ENCODE results near the gene PHB1. TPM values are rescaled to one million over a fixed set of nuclear protein-coding genes. Genes with fewer than 3 reads are reported as not detected.
"Not testable (repeated sequence)": the region's sequence is repeated elsewhere in the genome, so short reads cannot be mapped to it uniquely, and the experiment has no call there.

Gene PHB1
- total RNA-seq, 2 experiments from 2014 or later, result 390 to 404 TPM

DNA sequence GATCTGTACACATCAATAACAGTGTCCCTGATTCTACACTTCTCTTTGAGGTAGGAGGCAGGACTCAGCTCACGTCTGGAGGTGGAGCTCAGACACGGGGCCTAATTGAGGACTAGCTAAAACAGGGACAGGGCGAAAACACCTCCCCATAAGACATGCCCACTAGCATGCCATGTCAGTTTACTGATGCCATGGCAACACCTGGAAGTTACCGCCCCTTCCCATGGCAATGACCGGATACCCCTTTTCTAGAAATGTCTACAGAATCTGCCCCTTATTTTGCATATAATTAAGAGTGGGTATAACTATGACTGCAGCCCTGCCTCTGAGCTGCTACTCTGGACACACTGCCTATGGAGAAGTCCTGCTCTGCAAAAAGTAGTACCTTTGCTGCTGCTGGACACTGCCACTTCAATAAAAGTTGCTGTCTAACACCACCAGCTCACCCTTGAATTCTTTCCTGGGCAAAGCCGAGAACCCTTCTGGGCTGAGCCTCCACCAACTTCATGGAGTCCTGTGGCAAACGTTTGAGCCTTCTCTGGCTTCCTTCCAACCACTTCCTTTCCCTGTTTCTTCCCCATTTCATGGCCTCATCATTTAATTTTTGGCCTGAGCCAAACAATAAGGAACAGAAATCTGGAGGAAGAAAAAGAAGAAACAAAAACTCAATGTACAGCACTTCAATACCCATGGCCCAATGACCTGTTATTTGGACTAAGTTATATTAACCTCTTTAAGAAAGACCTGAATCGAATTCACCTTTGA lies 21.0 kb downstream of the PHB1 start:
- no peak for DNase-seq
- Mint-ChIP-seq H3K27ac (no peak overlapping the region), H3K27me3 (ENCODE audit: low read depth) (no peaks in the 10 kb centered on the region), H3K36me3 (ENCODE audit: low read depth) (no peaks in the 10 kb centered on the region), H3K4me1 (ENCODE audit: low read depth) (peaks cover 31% of the 10 kb centered on the region), H3K9me3 (no peaks in the 10 kb centered on the region), H3K4me3 (no peak overlapping the region)
- intact Hi-C loops (cut with micrococcal nuclease), result no loop called here
- CTCF ChIA-PET, result interaction anchor here (0.6 to 2.0 kb wide), 10 partner anchors 14 to 213 kb away, joined by 3 to 12 read pairs (median 3); no protein-coding TSS in a partner anchor

DNA sequence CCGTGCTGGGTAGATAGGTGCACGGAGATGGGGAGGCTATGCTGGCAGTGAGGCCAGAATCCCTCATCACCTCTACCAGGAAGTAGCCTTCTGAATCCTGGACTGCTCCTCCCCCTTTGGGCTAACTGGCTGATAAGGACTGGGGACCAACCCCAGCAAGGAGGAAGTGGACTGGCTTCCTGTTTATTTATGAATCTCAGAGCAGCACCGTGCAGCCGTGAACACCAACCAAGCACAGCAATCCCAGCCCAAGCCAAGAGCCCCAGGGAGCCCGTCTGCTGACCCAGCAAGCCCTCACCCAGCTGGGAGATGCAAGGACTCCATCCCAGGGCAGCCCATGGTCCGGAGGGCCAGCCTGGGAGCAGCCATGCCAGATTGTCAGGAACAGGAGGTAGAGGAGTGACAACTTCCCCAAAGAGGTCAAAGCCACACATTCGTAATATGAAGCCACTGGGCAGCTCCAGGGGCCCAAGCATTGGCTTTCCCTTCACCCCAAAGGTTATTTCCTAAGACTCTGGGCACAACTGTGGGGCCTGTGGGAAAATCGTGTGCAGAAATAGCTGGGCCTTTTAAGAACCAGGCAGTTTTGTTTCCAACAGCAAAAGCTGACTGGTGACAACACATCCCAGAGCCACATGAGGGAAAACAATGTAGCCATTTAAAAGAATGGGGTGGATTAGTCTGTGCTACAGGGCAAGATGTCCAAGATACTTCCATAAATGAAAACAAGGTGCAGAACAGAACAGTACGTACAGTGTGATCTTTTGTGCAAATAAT lies 23.9 kb downstream of the PHB1 start:
- Mint-ChIP-seq H3K27ac (no peak overlapping the region), H3K9me3 (no peaks in the 10 kb centered on the region), H3K36me3 (ENCODE audit: low read depth) (no peaks in the 10 kb centered on the region), H3K27me3 (ENCODE audit: low read depth) (no peaks in the 10 kb centered on the region), H3K4me3 (no peak overlapping the region), H3K4me1 (ENCODE audit: low read depth) (peaks cover 47% of the 10 kb centered on the region)
- peak; percentile 22 for DNase-seq
- intact Hi-C loops (cut with micrococcal nuclease), result no loop called here
- CTCF ChIA-PET, result interaction anchor here (0.6 to 3.7 kb wide), 6 partner anchors 14 to 168 kb away, joined by 3 to 26 read pairs (median 4); no protein-coding TSS in a partner anchor

DNA sequence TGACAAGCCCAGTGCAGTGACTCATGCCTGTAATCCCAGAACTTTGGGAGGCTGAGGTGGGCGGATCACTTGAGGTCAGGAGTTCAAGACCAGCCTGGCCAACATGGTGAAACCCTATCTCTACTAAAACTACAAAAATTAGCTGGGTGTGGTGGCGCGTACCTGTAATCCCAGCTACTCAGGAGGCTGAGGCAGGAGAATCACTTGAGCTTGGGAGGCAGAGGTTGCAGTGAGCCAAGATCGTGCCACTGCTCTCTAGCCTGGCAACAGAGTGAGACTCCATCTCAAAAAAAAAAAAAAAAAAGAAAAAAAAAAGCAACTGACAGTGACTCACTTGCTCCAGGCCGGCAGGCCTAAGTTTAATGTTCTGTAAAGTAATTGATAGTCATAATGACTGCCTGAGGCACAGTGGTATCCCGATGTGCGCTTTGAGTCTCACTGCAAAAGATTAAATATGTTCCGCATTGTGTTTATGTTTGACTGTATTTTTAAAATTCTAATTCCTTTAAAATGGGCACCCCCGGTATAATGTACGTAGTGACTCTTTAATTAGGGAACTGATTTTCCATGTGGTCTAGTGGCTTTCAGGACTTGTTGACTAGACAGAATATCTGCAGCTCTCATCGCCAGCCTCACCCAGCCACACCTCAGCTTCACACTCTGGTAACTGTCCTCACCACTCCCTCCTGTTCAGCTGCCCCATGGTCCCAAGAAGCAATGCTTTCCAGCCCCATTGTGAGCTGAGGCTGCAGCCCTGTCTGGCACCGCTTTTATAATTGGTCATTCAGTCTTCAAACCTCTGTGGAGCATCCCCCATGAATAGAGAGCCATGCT lies 25.0 kb downstream of the PHB1 start:
- CTCF ChIA-PET, result interaction anchor here (0.7 to 3.7 kb wide), 10 partner anchors 7 to 383 kb away, joined by 3 to 26 read pairs (median 3); no protein-coding TSS in a partner anchor
- Mint-ChIP-seq H3K27ac (peak overlapping the region; percentile 76), H3K4me1 (ENCODE audit: low read depth) (peaks cover 43% of the 10 kb centered on the region)
- intact Hi-C loops (cut with micrococcal nuclease), result loop anchor here (5.0 kb wide), 1 partner anchor 162 kb away; no protein-coding TSS in a partner anchor
- H3K9me3 Mint-ChIP-seq; H3K4me3 Mint-ChIP-seq; H3K27me3 Mint-ChIP-seq (ENCODE audit: low read depth); H3K36me3 Mint-ChIP-seq (ENCODE audit: low read depth): not testable (repeated sequence)
- DNase-seq, result peak; percentile 53

DNA sequence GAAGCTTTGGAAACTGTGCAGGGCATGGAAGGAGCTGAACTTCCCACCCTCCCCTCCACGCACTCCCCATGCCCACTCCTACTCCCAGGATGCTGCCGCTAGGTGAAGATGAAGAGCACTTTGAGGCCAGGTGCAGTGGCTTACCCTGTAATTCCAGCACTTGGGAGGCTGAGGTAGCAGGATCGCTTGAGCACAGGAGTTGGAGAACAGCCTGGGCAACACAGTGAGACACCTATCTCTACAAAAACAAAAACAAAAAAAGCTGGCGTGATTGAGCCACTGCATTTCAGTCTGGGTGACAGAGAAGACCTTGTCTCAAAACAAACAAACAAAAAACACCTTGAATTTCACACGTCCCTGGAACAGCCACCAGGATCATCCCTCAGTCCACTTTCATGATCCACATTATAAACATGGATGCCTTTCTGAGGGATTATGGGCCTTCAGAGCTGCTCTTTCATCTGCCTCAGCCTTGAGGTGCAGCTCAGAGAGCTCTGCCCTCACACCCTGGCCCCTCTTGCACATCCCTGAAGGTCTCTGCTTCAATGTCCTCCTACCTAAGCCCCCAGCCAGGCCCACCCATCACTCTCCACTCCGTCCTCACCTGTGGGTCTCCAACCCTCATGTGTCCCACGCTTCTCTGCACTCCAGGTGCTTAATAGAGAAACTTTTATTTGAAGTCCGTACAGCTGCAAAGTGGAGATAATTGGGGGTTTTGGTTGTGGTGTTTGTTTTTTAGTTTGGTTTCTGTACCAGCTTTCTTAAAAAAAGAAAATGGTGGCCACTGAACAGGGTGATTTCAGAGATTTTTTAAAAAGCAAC lies 25.8 kb downstream of the PHB1 start:
- intact Hi-C loops (cut with micrococcal nuclease), result loop anchor here (1.0 to 5.0 kb wide), 2 partner anchors 27 to 162 kb away; partner anchors contain the start of gene ZNF652

DNA sequence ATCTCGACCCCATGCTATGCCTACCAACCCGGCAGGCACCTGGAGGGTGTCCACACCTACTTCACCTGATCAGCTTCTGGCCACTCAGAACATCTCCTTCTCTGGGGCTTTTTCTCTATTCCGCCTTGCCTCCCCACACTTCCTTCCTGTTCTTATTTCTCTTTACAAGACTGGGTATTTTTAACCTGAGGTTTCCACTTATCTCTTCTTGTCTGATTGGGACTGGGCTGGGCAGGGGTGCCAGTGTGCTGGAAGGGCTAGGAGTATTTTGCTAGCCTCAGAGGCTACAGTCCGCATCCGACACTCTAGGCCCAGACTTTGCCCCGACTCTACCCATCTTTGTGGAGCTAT lies 26.4 kb downstream of the PHB1 start:
- Mint-ChIP-seq H3K4me1 (ENCODE audit: low read depth) (peaks cover 43% of the 10 kb centered on the region), H3K4me3 (peak overlapping the region; percentile 30), H3K27ac (peak overlapping the region; percentile 76), H3K36me3 (ENCODE audit: low read depth) (no peaks in the 10 kb centered on the region), H3K27me3 (ENCODE audit: low read depth) (no peaks in the 10 kb centered on the region), H3K9me3 (no peaks in the 10 kb centered on the region)
- DNase-seq, result peak; percentile 56
- intact Hi-C loops (cut with micrococcal nuclease), result loop anchor here (1.0 to 5.0 kb wide), 2 partner anchors 26 to 161 kb away; partner anchors contain the start of gene ZNF652
- CTCF ChIA-PET, result interaction anchor here (1.2 to 3.7 kb wide), 5 partner anchors 19 to 168 kb away, joined by 4 to 26 read pairs (median 5); no protein-coding TSS in a partner anchor

More for the DNA sequence above, 25.8 kb downstream of the PHB1 start:
- Mint-ChIP-seq H3K9me3 (no peaks in the 10 kb centered on the region), H3K4me3 (peak overlapping the region; percentile 30), H3K36me3 (ENCODE audit: low read depth) (no peaks in the 10 kb centered on the region), H3K27ac (peak overlapping the region; percentile 76), H3K27me3 (ENCODE audit: low read depth) (no peaks in the 10 kb centered on the region), H3K4me1 (ENCODE audit: low read depth) (peaks cover 43% of the 10 kb centered on the region)
- CTCF ChIA-PET, result interaction anchor here (0.6 to 3.7 kb wide), 11 partner anchors 8 to 382 kb away, joined by 3 to 26 read pairs (median 3); no protein-coding TSS in a partner anchor
- DNase-seq, result no peak

DNA sequence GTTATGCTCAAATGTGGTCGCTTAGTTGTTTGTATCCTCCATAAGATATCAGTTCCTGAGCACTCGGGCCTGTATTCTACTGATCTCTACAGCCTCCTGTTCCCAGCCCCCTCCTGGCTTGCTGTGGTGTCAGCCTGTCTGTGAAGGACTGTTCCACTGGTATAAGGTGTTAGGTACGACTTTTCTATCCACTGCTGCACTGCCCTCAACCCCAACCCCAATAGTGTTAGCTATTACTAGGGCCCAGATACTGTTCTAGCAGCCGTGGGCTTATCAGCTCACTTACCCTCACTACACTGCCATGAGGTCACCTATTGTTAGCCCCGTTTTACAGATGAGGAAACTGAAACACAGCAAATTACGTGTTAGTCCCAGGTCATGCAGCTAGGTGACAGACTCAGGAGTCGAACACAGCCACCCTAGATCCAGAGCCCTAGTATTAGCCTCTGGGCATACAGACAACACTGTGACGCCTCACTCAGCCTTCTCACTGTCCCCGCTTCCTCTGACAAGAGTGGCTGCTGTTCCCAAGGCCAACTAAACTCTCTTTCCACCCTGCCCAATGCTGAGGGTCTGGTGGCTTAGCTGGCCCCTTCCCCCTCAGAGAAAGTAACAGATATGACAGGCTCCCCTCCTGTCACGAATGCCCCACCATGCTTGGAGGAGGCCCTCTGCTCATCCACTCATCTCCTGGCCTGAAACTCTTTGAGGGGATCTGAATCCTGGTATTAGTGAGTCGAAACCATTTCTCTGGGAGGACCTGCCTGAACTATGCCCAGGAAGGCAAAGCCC lies 27.0 kb downstream of the PHB1 start:
- intact Hi-C loops (cut with micrococcal nuclease), result loop anchor here (1.0 to 5.0 kb wide), 2 partner anchors 25 to 160 kb away; partner anchors contain the start of gene ZNF652
- no peaks in the 10 kb centered on the region for H3K9me3 Mint-ChIP-seq
- H3K4me3 Mint-ChIP-seq, result peak overlapping the region; percentile 30
- no peaks in the 10 kb centered on the region for H3K36me3 Mint-ChIP-seq (ENCODE audit: low read depth)
- peak overlapping the region; percentile 76 for H3K27ac Mint-ChIP-seq
- H3K4me1 Mint-ChIP-seq (ENCODE audit: low read depth), result peaks cover 43% of the 10 kb centered on the region
- CTCF ChIA-PET, result interaction anchor here (0.6 to 3.7 kb wide), 9 partner anchors 19 to 182 kb away, joined by 3 to 26 read pairs (median 4); no protein-coding TSS in a partner anchor
- peak; percentile 24 for DNase-seq
- no peaks in the 10 kb centered on the region for H3K27me3 Mint-ChIP-seq (ENCODE audit: low read depth)

DNA sequence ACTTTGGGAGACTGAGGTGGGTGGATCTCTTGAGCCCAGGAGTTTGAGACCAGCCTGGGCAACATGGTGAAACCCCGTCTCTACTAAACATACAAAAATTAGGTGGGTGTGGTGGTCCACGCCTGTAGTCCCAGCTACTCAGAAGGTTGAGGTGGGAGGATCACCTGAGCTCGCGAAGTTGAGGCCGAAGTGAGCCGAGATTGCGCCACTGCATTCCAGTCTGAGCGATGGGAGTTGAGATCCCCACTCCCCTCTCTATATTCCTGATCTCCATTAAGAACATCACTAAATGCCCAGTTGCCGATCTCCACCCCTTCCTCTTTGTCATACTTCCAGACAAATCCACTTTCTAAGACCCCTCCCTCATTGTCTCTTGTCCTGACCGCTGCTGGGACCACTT lies 28.3 kb downstream of the PHB1 start:
- DNase-seq, result no peak
- peaks cover 42% of the 10 kb centered on the region for H3K4me1 Mint-ChIP-seq (ENCODE audit: low read depth)
- no peaks in the 10 kb centered on the region for H3K36me3 Mint-ChIP-seq (ENCODE audit: low read depth)
- H3K27ac Mint-ChIP-seq, result no peak overlapping the region
- H3K27me3 Mint-ChIP-seq (ENCODE audit: low read depth), result no peaks in the 10 kb centered on the region
- H3K4me3 Mint-ChIP-seq, result no peak overlapping the region
- H3K9me3 Mint-ChIP-seq, result no peaks in the 10 kb centered on the region
- intact Hi-C loops (cut with micrococcal nuclease), result loop anchor here (5.0 kb wide), 1 partner anchor 159 kb away; no protein-coding TSS in a partner anchor
- CTCF ChIA-PET, result interaction anchor here (0.5 to 0.9 kb wide), 3 partner anchors 18 to 71 kb away, joined by 3 to 4 read pairs (median 3); no protein-coding TSS in a partner anchor

DNA sequence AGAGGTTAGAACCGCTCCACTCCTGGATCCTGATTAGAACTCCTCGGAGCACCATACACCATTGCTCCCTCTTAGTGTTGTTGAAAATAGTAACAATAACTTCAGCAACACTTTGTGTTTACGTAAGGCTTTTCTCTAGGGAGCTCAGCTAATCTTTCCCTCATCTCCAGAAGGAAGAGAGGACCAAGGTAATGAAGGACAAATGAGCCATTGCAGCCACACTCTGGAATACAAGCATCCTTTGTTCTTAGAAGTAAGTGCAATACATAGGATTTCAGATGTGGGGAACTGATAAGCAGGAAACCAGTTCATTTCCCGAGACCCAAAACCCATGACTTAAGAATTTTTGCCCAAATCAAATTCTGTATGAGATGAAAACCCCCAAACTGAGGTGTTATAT lies 29.7 kb downstream of the PHB1 start:
- intact Hi-C loops (cut with micrococcal nuclease), result loop anchor here (5.0 kb wide), 1 partner anchor 158 kb away; no protein-coding TSS in a partner anchor
- Mint-ChIP-seq H3K27ac (no peak overlapping the region), H3K27me3 (ENCODE audit: low read depth) (no peaks in the 10 kb centered on the region), H3K4me1 (ENCODE audit: low read depth) (peaks cover 27% of the 10 kb centered on the region), H3K36me3 (ENCODE audit: low read depth) (no peaks in the 10 kb centered on the region), H3K4me3 (no peak overlapping the region), H3K9me3 (no peaks in the 10 kb centered on the region)
- CTCF ChIA-PET, result no interaction called here
- no peak for DNase-seq

DNA sequence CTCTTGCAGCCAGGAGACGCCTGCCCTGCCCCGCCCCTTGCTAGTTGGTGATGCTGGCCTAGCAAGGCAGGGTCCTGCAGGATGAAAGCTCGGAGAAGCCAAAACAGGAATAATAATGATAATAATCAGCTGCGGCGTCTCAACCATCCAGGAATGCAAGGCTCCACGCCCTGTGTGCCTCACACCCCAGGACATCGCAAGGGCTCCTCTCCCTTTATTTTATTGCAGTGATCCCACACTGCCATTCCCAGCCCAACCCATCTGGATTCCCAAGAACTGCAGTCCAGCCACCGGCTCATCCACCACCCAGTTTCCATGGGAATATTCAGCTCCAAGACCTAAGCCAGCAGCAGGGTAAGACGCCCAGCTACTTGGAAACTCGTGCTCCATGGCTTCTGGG lies 31.6 kb downstream of the PHB1 start:
- Mint-ChIP-seq H3K4me3 (no peak overlapping the region), H3K36me3 (ENCODE audit: low read depth) (no peaks in the 10 kb centered on the region), H3K27ac (no peak overlapping the region), H3K4me1 (ENCODE audit: low read depth) (peaks cover 10% of the 10 kb centered on the region), H3K27me3 (ENCODE audit: low read depth) (no peaks in the 10 kb centered on the region), H3K9me3 (no peaks in the 10 kb centered on the region)
- intact Hi-C loops (cut with micrococcal nuclease), result no loop called here
- no peak for DNase-seq
- CTCF ChIA-PET, result interaction anchor here (1.0 kb wide), 1 partner anchor 173 kb away, joined by 3 read pairs; no protein-coding TSS in a partner anchor

DNA sequence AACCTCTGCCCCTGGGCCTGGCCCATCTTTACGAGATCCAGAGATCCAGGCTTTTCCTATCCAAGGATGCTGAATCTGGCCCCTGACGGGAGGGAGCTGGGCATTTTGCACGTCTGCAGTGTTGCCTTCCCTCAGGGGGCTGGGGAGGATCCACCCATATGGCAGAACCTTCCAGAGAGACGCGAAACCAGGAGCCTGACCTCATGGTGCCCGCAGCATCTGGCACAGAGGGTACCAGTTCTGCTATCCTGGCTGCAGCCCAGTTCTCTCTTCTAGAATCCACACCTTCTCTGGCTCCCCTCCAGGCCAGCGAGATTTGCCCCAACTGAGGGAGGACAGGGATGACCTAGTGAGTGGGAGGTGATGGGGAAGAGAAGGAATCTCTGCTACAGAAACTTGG lies 32.1 kb downstream of the PHB1 start:
- no peaks in the 10 kb centered on the region for H3K9me3 Mint-ChIP-seq

More for the DNA sequence above, 32.1 kb downstream of the PHB1 start:
- DNase-seq, result no peak
- CTCF ChIA-PET, result interaction anchor here (1.0 kb wide), 1 partner anchor 174 kb away, joined by 3 read pairs; no protein-coding TSS in a partner anchor
- no peaks in the 10 kb centered on the region for H3K27me3 Mint-ChIP-seq (ENCODE audit: low read depth)
- H3K27ac Mint-ChIP-seq, result no peak overlapping the region
- intact Hi-C loops (cut with micrococcal nuclease), result no loop called here
- no peaks in the 10 kb centered on the region for H3K36me3 Mint-ChIP-seq (ENCODE audit: low read depth)
- H3K4me1 Mint-ChIP-seq (ENCODE audit: low read depth), result peaks cover 5% of the 10 kb centered on the region
- no peak overlapping the region for H3K4me3 Mint-ChIP-seq

Measured in activated naive CD4-positive, alpha-beta T cell treated with anti-CD3 and anti-CD28 coated beads for 36 hours (primary cell).